DOHH2 (cell line): ENCODE measurements around the gene HIC1.

ENCODE experiments used
- CTCF ChIP-seq: fragments of 200-600 bp; sonication (generic); IDR thresholded peaks from one replicate; pipeline ENCODE4 v1.5.1; 2014; ENCODE audit warnings: antibody characterized with exemption, mild to moderate bottlenecking, low read depth, low read length; ENCODE audit not compliant: poor library complexity, severe bottlenecking
- EZH2phosphoT487 ChIP-seq: fragments of 200-600 bp; sonication (generic); IDR thresholded peaks from 2 replicates; pipeline ENCODE4 v1.6.1; 2017; ENCODE audit warnings: borderline replicate concordance, mild to moderate bottlenecking, antibody characterized with exemption, low read length, moderate library complexity, mixed read lengths

- TF ChIP-seq CTCF (no peak), EZH2phosphoT487 (no peak)
Measured at GRCh38 chr17:2077040-2077439, 22.1 kb downstream of the HIC1 start.
